Measurements from ENCODE around the gene RNF152.
"Not testable (repeated sequence)": the region's sequence is repeated elsewhere in the genome, so short reads cannot be mapped to it uniquely, and the experiment has no call there.

Gene RNF152

DNA sequence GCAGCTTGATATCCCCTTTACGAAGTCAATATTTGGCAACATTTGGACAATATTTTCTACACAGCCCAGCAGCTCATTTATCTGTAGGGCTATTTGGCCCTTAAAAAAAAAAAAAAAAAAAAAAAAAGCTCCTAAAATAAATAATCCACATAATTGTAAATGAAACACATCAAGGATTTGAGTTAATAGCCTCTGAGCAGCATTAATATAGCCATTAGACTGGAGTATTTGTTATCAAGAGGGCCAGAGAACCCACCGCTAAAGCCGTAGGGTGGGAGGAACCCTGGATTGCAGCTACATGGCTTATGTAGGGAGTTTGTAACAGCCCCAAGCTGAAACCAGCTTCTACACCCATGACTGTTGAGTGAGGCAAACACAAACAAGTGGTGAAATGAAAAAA lies 84.5 kb downstream of the RNF152 start:
- DNase-seq, result no peak

DNA sequence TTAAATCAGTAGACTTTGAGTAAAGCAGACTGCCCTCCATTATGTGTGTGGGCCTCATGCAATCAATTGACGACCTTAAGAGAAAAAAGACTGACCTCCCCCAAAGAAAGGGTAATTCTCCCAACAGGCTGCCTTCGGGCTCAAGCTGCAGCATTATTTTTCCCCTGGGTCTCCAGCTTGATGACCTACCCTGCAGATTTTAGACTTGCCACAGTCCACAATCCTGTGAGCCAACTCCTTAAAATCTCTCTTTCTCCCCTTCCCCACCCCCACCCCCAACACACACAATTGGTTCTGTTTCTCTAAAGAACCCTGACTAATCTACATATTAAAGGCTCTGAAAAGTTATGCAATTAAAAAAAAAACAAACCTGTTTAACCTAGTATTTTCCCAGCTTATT lies 89.4 kb downstream of the RNF152 start:
- no peak for DNase-seq

DNA sequence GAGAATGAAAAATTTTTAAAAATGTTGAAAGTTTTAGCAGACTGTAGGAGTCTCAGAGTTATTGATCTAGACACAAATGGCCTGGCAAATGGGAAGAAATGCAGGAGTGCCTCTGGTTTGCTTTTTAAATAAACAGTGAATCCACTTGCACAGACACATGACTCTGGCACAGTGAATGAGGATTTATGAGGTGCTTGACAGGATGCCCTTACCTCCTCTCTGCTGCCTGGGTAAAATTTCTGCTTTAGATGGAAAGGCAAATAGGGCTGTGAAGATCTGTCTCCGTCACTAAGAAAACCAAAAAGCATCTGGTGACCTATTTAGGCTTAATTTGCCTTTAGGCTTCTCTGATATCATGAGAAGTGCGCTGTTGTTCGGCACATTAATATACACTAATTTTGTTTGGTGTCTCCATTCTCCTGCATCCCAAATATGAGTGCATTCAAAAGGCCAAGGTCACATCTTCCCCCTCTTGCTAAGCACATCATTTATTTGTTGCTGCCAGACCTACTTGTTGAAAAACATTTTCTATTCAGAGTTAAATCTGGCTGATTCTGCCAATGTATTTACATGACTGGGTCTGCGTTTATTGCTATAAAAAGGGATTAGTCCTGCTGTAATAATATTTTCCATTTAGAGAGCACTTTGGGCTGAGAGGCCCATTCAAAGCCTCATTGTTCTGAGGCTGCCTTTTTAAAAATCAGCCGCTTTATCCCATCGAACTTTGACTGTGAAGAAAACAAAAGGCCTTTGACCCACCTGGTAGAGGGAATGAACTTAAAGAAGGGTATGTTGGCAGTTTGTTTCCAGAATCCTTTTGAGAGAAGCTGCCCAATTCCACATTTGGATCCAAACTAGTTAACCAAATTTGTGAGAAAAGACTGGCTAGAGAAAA lies 94.9 kb downstream of the RNF152 start:
- DNase-seq, result no peak

DNA sequence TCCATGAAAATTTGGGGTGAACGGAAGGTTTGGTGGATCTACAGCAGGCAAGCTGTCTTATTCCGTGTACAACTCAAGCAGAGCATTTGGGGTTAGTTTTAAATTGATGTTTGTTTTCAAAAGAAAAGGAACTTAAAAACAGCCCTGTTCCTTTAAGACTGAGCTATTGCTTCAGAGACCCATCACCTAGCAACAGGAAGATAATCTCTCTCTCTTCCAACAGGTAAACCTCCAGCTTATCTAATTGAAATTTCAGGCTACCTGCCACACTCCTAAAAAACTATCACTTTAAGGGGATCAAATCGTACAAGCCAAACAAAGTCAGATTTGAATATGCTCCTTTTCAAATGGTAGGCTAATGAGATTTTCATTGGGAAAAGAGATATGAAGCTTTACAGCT lies 101.8 kb downstream of the RNF152 start:
- DNase-seq, result no peak

DNA sequence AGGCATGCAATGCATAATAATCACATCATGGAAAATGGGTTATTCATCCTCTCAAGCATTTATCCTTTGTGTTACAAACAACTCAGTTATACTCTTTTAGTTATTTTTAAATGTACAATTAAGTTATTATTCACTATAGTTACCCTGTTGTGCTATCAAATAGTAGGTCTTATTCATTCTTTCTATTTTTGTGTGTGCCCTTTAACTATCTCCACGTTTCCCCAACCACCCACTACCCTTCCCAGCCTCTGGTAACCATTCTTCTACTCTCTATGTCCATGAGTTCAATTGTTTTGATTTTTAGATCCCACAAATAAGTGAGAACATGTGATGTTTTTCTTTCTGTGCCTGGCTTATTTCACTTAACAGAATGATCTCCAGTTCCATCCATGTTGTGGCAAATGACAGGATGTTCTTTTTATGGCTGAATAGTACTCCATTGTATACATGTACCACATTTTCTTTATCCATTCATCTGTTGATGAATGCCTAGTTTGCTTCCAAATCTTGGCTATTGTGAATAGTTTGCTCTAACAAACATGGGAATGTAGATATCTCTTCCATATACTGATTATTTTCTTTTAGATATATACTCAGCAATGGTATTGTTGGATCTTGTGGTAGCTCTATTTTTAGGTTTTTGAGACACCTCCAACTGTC lies 105.7 kb downstream of the RNF152 start:
- DNase-seq, result not testable (repeated sequence)

DNA sequence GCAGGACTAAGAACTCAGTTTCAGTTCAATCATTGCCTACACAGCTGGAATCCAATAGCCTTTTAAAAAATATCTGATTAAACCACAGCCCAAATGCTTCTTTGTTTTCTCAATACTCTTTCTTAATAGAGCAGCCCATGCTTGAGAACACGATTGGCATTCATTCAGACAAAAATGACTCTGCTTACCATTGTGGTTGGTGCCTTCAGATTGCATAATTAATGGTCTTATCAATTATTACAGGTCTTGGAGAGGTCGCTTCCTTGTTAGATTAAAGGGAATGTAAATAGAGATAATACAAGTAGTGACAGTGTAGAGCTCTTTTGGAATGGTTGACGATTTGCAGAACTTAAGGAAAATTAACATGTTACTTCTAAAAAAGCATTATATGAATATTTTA lies 107.2 kb downstream of the RNF152 start:
- DNase-seq, result no peak

DNA sequence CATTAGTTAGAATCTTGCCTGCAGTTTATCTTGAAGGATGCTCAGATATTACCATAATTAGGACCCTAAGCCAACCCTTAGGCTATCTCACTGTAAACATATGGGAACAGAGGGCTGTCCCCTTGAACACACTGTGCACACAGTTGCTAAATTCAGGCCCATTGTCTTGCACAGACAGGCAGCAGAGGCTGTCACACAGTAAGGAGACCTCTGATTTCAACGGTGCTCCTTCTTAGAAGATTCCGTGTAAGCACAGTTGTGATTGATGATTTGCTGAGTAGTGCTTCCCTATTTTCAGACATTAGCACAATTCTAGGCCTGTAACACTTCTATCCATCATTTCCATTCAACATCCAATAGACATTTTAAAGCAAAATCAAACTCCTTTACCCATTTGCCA lies 108.0 kb downstream of the RNF152 start:
- no peak for DNase-seq

DNA sequence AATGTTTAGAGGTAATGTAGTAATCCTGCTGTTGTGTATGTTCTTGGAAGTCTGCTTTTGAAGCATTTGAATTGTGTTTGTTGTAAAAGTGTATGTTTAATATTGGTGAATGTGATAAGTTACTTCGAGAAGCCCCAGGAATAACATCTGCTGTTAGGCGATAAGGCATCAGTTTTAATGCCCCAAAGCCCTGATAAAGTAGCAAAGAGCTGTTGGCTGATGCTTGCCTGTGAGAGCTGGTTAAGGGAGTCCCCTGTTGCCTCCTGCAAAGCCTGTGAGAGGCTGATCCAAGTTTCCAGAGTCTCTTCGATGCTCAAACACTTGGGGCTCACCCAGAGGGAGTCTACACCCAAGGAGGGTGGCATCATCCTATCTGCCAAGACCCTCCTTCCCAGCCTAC lies 110.3 kb downstream of the RNF152 start:
- no peak for DNase-seq

DNA sequence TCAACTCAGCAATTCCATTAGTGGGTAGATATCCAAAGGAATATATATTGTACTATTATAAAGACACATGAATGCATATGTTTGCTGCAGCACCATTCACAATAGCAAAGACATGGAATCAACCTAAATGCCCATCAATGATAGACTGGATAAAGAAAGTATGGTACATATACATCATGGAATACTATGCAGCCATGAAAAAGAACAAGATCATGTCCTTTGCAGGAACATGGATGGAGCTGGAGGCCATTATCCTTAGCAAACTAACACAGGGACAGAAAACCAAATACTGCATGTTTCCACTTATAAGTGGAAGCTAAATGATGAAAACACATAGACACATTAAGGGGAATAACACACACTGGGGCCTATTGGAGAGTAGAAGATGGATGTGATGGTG lies 116.6 kb downstream of the RNF152 start:
- not testable (repeated sequence) for DNase-seq

DNA sequence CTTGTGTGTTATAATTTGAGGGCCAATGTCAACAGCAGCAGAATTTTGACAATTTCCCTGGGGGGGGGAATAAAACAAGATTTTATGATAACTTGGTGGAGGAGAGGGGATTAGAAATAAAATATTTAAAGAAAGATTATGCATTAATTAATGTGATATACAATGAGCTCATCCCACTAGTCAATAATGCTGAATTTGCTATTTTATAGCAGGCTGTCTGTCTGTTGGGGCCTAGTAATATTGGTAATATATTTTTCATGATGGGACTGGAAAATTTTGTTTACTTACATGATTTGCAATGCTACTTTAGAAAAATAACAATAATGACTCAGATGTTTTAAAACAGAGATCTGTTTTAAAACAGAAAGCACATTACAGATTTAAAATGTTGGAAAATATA lies 118.0 kb downstream of the RNF152 start:
- no peak for DNase-seq

DNA sequence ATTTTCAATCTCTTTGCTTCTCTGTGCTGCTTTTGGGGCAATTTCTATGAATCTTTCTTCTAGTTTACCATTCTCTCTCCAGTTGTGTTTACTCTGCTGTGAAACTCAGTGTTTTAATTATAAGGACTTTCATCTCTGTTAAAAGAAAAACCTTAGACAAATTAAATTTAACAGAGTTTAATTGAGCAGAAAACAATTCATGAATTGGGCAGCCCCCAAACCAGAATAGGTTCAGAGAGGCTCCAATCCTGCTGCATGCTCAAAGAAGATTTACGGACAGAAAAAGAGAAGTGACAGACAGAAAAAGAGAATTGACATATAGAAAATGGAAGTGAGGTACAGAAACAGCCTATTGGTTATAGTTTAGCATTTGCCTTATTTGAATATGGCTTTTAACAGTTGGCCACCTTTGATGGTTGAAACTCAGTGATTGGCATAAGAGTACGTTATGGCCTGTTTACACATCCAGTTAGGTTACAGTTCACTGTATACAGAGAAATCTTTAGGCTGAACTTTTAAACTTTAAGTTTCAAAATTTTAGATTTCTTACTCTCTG lies 120.4 kb downstream of the RNF152 start:
- no peak for DNase-seq

DNA sequence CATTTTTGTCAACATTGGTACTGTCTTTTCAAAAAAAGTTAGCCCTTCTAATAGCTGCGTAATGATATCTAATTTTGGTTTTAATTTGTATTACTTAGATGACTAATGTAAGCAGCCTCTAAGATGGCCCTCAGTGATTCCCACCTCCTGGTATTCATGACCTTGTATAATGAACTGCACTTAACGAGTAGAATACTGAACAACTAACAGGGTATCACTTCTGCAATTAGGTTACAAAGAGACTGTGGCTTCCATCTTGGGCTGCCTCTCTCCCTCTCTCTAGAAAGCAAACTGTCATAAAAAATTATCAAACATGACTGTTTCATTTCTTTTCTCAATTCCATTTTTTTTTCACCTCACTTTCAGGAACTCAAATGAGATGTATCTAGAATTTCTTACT lies 120.9 kb downstream of the RNF152 start:
- no peak for DNase-seq

DNA sequence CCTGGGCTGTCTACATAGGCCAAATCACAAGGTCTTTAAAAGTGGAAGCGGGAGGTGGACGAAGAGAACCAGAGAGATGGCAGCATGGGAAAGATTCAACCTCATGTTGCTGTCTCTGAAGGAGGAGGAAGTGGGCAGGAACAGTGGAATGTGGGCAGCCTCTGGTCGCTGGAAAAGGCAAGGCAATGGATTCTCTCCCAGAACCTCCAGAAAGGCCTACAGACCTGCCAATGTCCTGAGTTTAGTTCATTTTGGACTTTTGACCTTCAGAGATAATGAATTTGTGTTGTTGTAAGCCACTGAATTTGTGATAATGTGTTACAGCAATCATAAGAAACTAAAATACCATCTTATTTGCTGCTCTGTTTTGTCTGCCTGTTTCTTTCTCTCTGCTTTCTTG lies 122.5 kb downstream of the RNF152 start:
- no peak for DNase-seq

DNA sequence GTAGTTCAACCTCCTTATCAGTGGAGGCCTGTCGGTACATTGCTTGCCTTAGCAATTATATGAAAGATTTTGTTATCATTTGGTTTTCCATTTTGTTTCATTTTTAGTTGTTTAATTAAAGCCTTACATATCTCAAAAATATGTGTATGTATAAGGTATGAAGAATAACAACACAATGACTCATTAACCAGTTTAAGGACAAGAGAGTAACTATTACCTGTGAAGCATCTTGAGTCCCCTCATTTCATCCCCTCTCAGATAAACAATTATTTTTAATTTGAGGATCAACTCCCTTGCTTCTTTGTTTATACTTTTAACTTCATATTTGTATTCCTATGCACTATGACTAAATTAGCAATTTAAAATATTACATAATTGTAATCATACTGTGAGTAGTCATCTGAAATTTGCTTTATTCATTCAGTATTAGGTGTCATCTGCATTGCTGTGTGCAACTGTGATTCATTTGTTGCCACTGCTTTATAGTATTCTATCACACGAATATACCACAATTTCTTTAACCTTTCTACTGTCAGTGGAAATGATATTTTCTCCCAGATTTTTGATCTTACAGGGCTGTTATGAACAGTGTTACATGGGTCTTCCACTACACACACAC lies 126.4 kb downstream of the RNF152 start:
- no peak for DNase-seq

DNA sequence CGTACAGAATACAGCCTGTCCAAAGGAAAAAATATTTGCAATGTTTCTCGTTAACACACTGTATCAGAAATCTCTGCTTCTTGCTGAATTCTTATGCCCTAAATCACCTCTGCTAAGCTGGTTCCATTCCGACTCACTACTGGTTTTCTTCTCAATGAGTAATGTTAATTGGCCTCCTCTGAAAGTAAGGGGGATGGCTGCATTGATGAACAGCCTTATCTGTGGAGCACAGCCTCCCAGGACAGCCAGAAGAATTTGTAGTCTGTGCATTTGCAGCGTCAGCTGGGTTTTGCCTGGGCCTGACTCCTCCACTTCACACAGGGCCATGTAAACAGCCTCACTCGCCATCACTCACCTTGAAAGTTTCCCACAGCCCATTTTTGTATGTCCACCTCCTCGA lies 127.7 kb downstream of the RNF152 start:
- no peak for DNase-seq

DNA sequence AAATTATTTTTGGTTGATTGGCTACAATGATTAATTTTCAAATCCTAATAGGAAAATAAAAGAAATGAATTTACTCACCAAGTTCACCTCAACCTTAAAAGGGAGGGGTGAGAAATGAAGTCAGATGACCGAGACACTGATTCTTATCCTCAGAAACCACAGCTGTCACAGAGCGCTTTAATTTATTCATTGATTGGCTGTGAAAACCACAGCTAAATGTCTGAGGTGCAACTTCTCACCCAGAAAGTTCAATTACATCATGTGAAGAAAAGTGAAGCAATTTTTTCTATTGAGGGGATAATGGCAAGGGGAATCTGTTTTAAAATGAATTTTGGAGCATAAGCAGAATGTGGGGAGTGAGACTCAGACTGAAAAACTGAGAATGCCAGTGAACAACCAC lies 128.4 kb downstream of the RNF152 start:
- DNase-seq, result no peak

DNA sequence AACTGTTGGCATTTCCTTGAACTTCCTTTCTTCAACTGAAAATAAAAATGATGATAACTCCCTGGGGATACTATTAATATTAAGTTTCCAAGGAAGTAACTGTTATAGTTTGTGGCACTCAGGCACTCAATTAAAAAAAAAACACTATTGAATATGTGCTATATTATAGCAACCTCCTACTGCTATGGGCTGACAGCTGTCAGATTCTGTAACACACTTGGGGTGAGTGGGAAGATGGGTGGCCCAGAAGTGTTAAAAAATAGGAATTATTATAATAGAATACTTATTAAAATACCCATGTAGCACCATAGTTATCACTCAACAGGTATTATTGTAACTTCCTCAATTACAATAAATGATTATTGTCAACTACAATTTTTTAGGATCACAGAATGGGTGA lies 130.9 kb downstream of the RNF152 start:
- no peak for DNase-seq

All from NCI-H1694 treated with DMSO at 0.1 percent for 48 hours (cell line).